SU-DHL-6 (cell line): Measurements from ENCODE around the gene PORCN.

Experiments
- EZH2phosphoT487 ChIP-seq: fragments of 200-600 bp; sonication (generic), shearing (Covaris generic); conservative IDR thresholded peaks from 2 replicates; pipeline ENCODE4 v1.6.1; 2018; ENCODE audit warnings: mild to moderate bottlenecking, antibody characterized with exemption, low read length, moderate library complexity, mixed read lengths
- TF ChIP-seq, protein P1 (sequence below): fragments of 200-600 bp; sonication (generic); IDR thresholded peaks from one replicate; pipeline ENCODE4 v1.5.1; 2017; ENCODE audit warnings: antibody characterized with exemption, mild to moderate bottlenecking, low read length, moderate library complexity; ENCODE audit not compliant: insufficient read depth, poor library complexity, severe bottlenecking

DNA sequence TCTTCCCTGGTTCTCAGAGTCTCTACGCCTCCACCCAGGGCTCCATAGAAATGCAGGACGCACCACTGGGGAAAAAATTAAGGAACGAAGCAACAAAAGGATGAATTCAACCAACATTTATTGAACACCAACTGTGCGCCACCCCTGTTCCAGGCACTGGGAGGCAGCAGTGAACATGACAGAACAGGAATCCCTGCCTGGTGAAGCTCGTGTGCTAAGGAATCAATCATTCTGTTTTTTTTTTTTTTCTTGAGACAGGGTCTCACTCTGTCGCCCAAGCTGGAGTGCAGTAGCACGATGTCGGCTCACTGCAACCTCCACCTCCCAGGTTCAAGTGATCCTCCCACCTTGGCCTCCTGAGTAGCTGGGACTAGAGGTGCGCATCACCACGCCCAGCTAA is 34.7 kb upstream of the PORCN start:
- TF ChIP-seq, protein P1, sequence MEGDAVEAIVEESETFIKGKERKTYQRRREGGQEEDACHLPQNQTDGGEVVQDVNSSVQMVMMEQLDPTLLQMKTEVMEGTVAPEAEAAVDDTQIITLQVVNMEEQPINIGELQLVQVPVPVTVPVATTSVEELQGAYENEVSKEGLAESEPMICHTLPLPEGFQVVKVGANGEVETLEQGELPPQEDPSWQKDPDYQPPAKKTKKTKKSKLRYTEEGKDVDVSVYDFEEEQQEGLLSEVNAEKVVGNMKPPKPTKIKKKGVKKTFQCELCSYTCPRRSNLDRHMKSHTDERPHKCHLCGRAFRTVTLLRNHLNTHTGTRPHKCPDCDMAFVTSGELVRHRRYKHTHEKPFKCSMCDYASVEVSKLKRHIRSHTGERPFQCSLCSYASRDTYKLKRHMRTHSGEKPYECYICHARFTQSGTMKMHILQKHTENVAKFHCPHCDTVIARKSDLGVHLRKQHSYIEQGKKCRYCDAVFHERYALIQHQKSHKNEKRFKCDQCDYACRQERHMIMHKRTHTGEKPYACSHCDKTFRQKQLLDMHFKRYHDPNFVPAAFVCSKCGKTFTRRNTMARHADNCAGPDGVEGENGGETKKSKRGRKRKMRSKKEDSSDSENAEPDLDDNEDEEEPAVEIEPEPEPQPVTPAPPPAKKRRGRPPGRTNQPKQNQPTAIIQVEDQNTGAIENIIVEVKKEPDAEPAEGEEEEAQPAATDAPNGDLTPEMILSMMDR = no peak
- TF ChIP-seq EZH2phosphoT487 = no peak
